ENCODE results near the gene RPL10A.
A peak's percentile ranks its signal among the peaks of the same experiment; 100 is the strongest.

RPL10A gene

GRCh38 chr6:35448191-35448590, 20.0 kb upstream of the RPL10A start:
- DNase-seq (ENCODE audit: low read depth in 2 of 2, low spot score in 1 of 2), result no peak

DNA sequence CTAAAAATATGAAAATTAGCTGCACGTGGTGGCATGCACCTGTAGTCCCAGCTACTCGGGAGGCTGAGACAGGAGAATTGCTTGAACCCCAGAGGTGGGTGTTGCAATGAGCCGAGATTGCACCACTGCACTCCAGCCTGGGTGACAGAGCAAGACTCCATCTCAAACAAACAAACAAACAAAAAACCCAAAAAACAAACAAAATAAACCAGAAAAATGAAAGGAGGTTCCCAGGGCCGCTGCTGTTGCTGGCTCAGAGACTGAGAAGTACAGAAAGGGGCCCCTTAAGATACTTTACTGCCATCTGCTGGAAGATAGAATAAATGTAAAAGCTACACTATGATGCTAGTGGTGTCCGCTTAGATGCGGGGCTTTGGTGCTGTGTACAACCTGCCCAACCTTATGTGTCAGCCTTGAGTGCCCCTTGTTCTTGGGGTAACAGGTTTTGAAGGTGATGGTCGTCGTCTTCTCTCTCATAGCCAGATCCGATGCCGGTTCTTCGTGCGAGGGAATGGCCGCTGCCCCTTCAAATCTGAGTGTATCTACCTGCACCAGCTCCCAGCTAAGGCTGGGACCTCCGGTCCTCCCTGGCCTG, 18.8 kb upstream of the RPL10A start:
- DNase-seq (ENCODE audit: low read depth in 2 of 2, low spot score in 1 of 2), result no peak

GRCh38 chr6:35451354-35452182, 16.6 kb upstream of the RPL10A start:
- no peak for DNase-seq (ENCODE audit: low read depth in 2 of 2, low spot score in 1 of 2)

GRCh38 chr6:35452183-35453090, 15.8 kb upstream of the RPL10A start, which contains the start of gene FANCE:
FANCE (plus strand) TSS chr6:35452338; CDS start chr6:35452546, 208 bp downstream.
- peak; percentile 78 to 83 for DNase-seq (ENCODE audit: low read depth in 2 of 2, low spot score in 1 of 2)

GRCh38 chr6:35453236-35453635, 15.0 kb upstream of the RPL10A start:
- DNase-seq (ENCODE audit: low read depth in 2 of 2, low spot score in 1 of 2), result no peak

DNA sequence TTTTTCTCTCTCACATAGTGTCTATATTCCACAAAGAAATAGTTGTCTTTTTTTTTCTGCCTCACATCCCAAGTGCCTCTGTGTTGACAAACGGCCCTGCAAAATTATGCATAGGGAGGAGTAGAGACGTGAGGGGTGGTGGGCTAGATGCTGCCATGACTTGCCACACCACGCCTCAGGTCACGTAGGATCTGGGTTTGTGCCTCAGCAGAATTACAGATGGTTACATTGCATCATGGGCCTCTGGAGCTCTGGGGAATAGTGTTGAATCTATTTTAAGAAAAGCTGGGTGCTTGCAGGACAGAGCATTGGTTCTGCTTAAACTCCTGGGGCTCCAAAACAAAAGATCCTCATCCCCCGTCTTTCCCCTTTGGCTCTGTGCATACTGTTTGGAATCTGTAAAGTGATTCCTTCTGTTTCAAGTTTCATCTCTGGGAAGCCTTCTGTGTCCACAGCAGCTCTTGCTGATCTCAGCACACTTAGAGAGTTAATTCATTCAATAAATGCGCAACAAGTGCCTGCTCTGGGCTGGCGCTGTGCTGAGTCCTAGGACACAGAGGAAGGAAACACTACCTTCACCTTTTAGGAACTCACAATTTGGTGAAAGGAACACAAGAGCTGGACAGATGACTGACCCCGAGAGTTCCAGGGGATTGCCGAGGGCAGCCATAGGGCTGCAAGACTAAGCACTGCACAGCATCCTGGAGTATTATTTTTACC, 13.7 kb upstream of the RPL10A start:
- DNase-seq (ENCODE audit: low read depth in 2 of 2, low spot score in 1 of 2), result no peak

DNA sequence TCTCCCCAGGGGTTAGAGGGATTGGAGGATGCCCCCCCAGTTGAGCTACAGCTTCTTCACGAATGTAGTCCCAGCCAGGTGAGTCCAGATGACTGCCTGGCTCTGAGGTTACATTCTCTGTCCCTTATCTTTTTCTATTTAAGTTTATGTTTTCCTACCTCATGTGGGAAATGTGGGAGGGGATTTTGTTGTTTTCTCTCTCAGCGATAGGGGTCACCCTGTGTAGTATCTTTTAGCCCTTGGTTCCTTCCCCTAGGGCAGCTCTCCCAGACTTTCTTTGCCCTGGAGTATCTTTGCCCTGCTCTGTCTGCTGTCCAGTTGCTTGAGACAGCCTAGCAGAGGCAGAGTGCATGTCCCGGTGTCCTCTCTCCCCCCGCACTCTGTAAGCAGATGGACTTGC, 10.3 kb upstream of the RPL10A start:
- no peak for DNase-seq (ENCODE audit: low read depth in 2 of 2, low spot score in 1 of 2)

DNA sequence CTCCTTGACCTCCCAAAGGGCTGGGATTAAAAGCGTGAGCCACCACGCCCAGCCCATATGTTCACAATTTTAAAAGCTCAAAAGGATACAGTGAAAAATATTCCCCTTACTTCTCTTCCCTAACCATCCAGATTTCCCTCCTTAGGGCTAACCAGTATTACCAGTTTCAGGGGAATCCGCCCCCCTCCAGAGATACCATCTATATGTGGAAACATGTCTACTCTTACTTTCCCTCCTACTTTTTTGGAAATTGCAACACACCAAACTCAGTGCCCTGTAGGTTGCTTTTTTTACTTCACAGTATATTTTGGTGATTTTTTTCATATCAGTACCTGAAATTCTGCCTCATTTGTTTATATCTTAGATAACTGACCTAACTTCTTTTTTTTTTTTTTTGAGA, 6.9 kb upstream of the RPL10A start:
- no peak for DNase-seq (ENCODE audit: low read depth in 2 of 2, low spot score in 1 of 2)

DNA sequence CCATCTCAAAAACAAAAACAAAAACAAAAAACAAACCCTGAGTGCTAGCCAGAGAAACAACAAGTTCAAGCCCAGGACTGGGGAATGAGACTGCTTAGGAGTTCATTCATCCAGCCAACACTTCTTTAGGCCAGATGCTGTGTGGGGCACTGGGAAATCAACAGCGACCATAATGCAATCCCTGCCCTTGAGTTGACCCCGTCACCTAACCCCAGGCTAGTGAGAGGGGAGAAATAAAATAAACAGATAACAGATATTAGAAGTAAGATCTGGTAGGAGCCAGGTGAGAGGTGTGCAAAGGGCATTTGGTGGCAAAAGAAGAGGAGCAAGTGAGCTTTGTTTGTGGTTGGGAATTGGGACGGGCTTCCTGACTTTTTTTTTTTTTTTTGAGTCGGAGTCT, 4.9 kb upstream of the RPL10A start:
- DNase-seq (ENCODE audit: low read depth in 2 of 2, low spot score in 1 of 2), result no peak

DNA sequence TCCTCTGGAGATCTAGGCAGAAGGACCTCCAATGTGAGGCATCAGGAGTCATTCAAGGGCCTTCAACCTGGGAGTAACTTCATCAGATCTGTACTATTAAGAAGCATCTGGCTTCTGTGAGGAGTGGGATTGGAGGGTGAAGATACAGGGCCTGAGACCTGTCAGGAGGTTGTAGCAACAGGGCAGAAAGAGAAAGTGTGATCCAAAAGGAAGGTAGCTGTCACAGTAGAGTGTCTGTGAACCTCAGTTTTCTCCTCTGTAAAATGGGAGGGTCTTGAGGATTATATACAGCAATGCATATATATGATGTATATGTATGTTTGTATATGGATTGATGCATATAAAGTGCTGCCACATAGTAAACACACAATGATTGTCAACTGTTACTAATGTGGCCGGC, 2.6 kb upstream of the RPL10A start:
- DNase-seq (ENCODE audit: low read depth in 2 of 2, low spot score in 1 of 2), result no peak

- peak in 1 of 2 donors; percentile 19 for DNase-seq (ENCODE audit: low read depth in 2 of 2, low spot score in 1 of 2)
Measured at GRCh38 chr6:35468980-35469750, 964 bp downstream of the RPL10A start.

DNA sequence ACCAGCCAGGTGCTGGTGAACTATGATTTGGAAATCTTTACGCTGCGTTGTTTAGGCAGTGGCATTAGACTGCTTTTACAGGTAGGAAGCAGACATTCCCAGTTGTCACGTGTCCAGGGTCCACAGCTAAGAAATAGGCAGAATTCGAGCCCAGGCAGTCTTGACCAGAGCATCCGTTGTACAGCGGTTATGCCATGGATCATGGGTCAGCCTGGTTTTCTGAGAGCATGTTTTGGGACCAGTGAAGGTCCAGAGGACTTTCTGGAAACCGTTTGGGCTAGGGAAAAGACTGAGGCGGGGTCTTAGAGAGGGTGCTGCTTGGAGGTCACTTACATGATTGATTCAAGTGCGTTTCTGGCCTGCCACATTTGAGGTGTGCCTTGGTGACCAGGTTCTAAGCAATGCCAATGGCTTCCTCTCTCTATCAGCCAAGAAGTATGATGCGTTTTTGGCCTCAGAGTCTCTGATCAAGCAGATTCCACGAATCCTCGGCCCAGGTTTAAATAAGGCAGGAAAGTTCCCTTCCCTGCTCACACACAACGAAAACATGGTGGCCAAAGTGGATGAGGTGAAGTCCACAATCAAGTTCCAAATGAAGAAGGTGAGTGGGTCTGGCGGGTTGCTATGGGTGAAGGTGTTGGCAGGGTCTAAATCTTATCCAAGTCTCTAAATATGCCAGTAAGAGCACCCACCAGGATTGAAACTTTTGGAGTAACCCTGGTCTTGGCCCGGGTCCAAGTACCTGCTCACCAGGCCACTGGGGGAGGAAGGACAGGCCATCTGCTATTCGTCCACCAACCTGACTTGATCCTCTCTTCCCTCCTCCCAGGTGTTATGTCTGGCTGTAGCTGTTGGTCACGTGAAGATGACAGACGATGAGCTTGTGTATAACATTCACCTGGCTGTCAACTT, 1.8 kb downstream of the RPL10A start:
- DNase-seq (ENCODE audit: low read depth in 2 of 2, low spot score in 1 of 2), result no peak

DNA sequence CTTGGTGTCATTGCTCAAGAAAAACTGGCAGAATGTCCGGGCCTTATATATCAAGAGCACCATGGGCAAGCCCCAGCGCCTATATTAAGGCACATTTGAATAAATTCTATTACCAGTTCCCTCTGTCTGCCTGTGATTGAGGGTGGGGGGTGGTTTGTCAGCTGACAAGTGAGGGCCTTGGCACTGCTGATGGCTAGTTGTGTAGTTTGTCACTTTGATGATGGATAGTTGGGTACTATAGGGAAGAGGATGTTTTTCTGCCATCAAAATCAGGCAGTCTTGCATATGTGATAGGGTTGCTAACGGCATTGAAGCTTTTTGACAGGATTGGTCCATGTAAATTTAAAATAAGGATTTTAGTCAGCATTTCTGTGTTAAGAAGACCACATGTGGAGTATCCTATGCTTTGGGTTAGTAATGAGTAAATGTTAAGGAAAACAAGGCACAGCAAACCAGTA, 2.5 kb downstream of the RPL10A start:
- DNase-seq (ENCODE audit: low read depth in 2 of 2, low spot score in 1 of 2), result no peak

DNA sequence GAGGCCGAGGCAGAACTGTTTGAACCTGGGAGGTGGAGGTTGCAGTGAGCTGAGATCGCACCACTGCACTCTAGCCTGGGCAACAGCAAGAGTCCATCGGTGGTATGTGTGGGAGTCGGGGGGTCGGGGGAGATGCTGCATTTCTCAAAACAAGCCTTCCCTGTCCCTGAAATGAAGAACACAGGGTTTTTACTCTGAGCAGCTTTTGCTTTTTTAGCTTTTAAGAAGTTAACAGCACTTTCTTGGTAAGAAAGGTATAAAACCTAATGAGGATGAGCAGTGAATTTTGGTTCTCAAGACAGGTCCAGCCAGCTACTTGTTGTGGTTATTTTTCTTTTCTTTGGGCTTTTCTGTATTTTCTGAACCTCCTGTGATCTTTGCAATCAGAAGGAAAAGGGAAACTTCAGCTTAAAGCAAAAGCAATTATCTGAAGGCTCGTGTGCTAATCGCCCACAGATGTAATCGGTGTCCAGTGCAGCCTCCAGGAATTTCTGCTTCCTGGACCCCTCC, 3.7 kb downstream of the RPL10A start:
- no peak for DNase-seq (ENCODE audit: low read depth in 2 of 2, low spot score in 1 of 2)

DNA sequence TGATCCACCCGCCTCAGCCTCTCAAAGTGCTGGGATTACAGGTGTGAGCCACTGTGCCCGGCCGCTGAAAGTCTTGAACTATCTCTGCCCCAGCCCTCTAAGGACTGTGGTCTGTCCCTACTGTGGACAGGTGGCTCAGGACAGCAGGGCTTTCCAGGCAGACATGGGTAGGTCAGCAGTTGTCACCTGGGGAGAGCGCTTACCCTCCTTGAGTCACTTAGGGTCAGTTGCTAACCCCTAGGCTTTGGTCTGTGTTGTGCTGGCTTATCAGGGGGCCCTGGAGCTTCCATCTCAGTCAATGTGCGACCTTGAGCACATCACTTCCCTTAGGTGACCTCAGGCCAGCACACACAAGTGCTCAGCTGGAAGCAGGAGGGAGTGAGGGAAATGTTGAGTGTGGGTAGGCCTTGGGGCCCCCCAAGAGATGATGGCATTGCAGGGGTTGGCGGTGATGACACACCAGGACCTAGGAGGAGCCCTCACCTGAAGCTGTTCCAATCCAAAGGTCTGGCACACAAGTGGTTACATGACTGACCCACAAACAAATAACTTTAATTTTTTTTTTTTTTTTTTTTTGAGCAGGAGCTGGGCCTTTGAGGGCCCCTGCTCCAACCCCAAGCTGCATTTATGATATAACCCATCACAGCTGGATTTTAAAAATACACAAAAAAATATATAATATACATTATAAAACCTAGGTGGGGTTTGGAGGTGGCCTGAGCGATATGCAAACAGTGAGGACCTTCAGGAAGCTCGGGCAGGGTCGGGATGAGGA, 5.1 kb downstream of the RPL10A start:
- DNase-seq (ENCODE audit: low read depth in 2 of 2, low spot score in 1 of 2), result no peak

- DNase-seq (ENCODE audit: low read depth in 2 of 2, low spot score in 1 of 2), result no peak
Measured at GRCh38 chr6:35473850-35474130, 5.6 kb downstream of the RPL10A start.

DNA sequence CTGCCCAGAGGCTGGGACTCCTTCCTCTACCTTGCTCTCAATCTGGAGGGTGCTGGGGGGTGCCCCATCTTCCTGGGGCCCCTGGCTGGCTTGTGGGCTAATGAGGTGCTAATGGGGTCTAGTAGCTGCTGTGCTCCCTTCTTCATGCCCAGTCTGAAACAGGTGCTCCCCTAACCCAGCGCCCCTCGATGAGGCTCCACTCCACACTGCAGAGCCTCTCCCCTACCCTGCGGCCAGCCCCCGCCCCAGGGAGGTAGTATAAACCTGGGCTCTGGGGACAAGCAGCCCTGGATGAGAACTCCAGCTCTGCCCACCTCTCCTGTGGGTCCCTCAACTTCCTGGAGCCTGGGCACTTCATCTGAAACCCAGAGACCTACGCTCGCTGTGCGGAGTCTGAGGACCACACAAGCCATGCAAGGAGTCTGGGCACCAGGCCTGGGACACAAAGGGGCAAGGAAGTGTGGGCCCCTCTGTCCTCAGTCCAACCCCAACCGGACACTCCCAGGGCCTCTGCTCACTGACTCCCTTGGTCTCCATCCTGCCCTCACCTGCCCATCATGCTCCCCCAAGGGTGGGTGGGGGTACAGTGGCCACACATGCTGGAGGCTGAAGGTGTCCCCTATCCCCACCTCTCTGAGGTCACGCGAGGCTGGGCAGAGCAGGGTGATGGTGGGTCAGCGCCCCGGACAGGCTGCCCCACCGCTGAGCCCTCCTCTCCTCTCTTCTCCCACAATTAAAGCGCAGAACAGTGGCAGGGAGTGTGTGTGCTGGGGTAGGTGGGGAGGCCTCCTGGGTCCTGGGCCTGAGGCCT, 6.1 kb downstream of the RPL10A start:
- DNase-seq (ENCODE audit: low read depth in 2 of 2, low spot score in 1 of 2), result no peak

Measured in stimulated activated CD8-positive, alpha-beta memory T cell treated with anti-CD3 and anti-CD28 coated beads, Interleukin-4, amount 100 ng/mL, for 4 hours (primary cell).